ENCODE data around the gene KCNQ5. TPM values are rescaled to one million over a fixed set of nuclear protein-coding genes. Genes with fewer than 3 reads are reported as not detected.

Gene KCNQ5
- total RNA-seq, 1 experiment from 2014 or later, result 9.4 TPM

- POLR2A ChIA-PET, result interaction anchor here (0.7 to 1.1 kb wide), 2 partner anchors 9 to 25 kb away, joined by 4 to 5 read pairs; no protein-coding TSS in a partner anchor
- intact Hi-C loops (cut with micrococcal nuclease; ENCODE audit: unreplicated experiment), result no loop called here
Observed at GRCh38 chr6:72781624-72782023, 159.8 kb downstream of the KCNQ5 start.

GRCh38 chr6:72783035-72783434, 161.2 kb downstream of the KCNQ5 start:
- H3K4me3 ChIP-seq (ENCODE audit: low read depth in 2 of 2, low read length in 2 of 2), result no peak overlapping the region
- intact Hi-C loops (cut with micrococcal nuclease; ENCODE audit: unreplicated experiment) (no loop called here), in situ Hi-C loops (cut with HindIII; ENCODE audit: low pct_unique_long_range_greater_than_20kb, low sequenced_read_pairs) (no loop called here)
- ChIA-PET POLR2A (no interaction called here), CTCF (no interaction called here)
- H3K27ac ChIP-seq (ENCODE audit: low read length), result no peak overlapping the region
- peaks cover 12% of the 10 kb centered on the region for H3K4me1 ChIP-seq (ENCODE audit: control insufficient read depth, insufficient read depth, low read length)
- no peak for TF ChIP-seq TCF7L2 (IDR thresholded peaks at IDR 0.05; ENCODE audit: low read depth, low read length)
- H3K36me3 ChIP-seq (ENCODE audit: control insufficient read depth, insufficient read depth, low read length), result no peaks in the 10 kb centered on the region
- BruUV-seq (replicated peaks), result no TSS peak
- no peaks in the 10 kb centered on the region for H3K9me3 ChIP-seq (ENCODE audit: control insufficient read depth, insufficient read depth, low read depth, low read length)
- ATAC-seq (no peak), DNase-seq (ENCODE audit: low read depth, low spot score) (no peak)
- no peaks in the 10 kb centered on the region for H3K27me3 ChIP-seq (ENCODE audit: control insufficient read depth, insufficient read depth, low read length)

More at GRCh38 chr6:72781624-72782023, 159.8 kb downstream of the KCNQ5 start:
- in situ Hi-C loops (cut with HindIII; ENCODE audit: low pct_unique_long_range_greater_than_20kb, low sequenced_read_pairs), result no loop called here
- no peak overlapping the region for H3K4me3 ChIP-seq (ENCODE audit: low read depth in 2 of 2, low read length in 2 of 2)
- TF ChIP-seq POLR2AphosphoS5 (IDR thresholded peaks at IDR 0.05; ENCODE audit: low read depth, low read length), result no peak
- no peak for TF ChIP-seq SIN3A (IDR thresholded peaks at IDR 0.05; ENCODE audit: borderline replicate concordance, insufficient read depth, low read depth, low read length)
- TF ChIP-seq TCF7L2 (IDR thresholded peaks at IDR 0.05; ENCODE audit: low read depth, low read length), result no peak
- no peak for TF ChIP-seq CTCF (IDR thresholded peaks at IDR 0.05)
- no peak for TF ChIP-seq REST (IDR thresholded peaks at IDR 0.05; ENCODE audit: insufficient read depth in 1 of 2, low read depth in 2 of 2, low read length in 1 of 2)
- H3K9me3 ChIP-seq (ENCODE audit: control insufficient read depth, insufficient read depth, low read depth, low read length), result no peaks in the 10 kb centered on the region
- H3K4me1 ChIP-seq (ENCODE audit: control insufficient read depth, insufficient read depth, low read length), result peaks cover 2% of the 10 kb centered on the region; the same call in 1 of the 2 replicates
- H3K27ac ChIP-seq (ENCODE audit: low read length), result no peak overlapping the region
- CTCF ChIA-PET, result no interaction called here
- BruUV-seq (replicated peaks), result no TSS peak
- no peak for ATAC-seq
- H3K27me3 ChIP-seq (ENCODE audit: control insufficient read depth, insufficient read depth, low read length), result no peaks in the 10 kb centered on the region
- DNase-seq (ENCODE audit: low read depth, low spot score), result no peak
- H3K36me3 ChIP-seq (ENCODE audit: control insufficient read depth, insufficient read depth, low read length), result no peaks in the 10 kb centered on the region

- BruUV-seq (replicated peaks), result no TSS peak
- POLR2A ChIA-PET, result no interaction called here
- Histone ChIP-seq H3K4me1 (ENCODE audit: control insufficient read depth, insufficient read depth, low read length) (peaks cover 15% of the 10 kb centered on the region), H3K27me3 (ENCODE audit: control insufficient read depth, insufficient read depth, low read length) (no peaks in the 10 kb centered on the region), H3K4me3 (ENCODE audit: low read depth in 2 of 2, low read length in 2 of 2) (no peak overlapping the region), H3K36me3 (ENCODE audit: control insufficient read depth, insufficient read depth, low read length) (no peaks in the 10 kb centered on the region), H3K27ac (ENCODE audit: low read length) (no peak overlapping the region), H3K9me3 (ENCODE audit: control insufficient read depth, insufficient read depth, low read depth, low read length) (no peaks in the 10 kb centered on the region)
- in situ Hi-C loops (cut with HindIII; ENCODE audit: low pct_unique_long_range_greater_than_20kb, low sequenced_read_pairs), result no loop called here
- no peak for DNase-seq (ENCODE audit: low read depth, low spot score)
- TF ChIP-seq SIN3A (IDR thresholded peaks at IDR 0.05; ENCODE audit: borderline replicate concordance, insufficient read depth, low read depth, low read length) (no peak), CTCF (IDR thresholded peaks at IDR 0.05) (no peak), POLR2AphosphoS5 (IDR thresholded peaks at IDR 0.05; ENCODE audit: low read depth, low read length) (no peak), TCF7L2 (IDR thresholded peaks at IDR 0.05; ENCODE audit: low read depth, low read length) (no peak), REST (IDR thresholded peaks at IDR 0.05; ENCODE audit: insufficient read depth in 1 of 2, low read depth in 2 of 2, low read length in 1 of 2) (no peak)
- no peak for ATAC-seq
- intact Hi-C loops (cut with micrococcal nuclease; ENCODE audit: unreplicated experiment), result no loop called here
- CTCF ChIA-PET, result no interaction called here
Observed at GRCh38 chr6:72783666-72784065, 161.8 kb downstream of the KCNQ5 start.

Measured in Panc1 (cell line).